H1 (cell line): ENCODE data around the gene CREB3L1. TPM values are rescaled to one million over a fixed set of nuclear protein-coding genes. Genes with fewer than 3 reads are reported as not detected.

Experiments
- CTCF ChIA-PET: fragments of 300-600 bp; sonication (Branson Sonifier 250); formaldehyde crosslinking; loops from one replicate; lab custom pipeline; 2021; ENCODE audit not compliant: partially characterized antibody; lab: Charles Lee
- POLR2A ChIA-PET: fragments of 300-600 bp; sonication (Branson Sonifier 250); formaldehyde crosslinking; loops from one replicate; lab custom pipeline; 2021; ENCODE audit warnings: inconsistent platforms; ENCODE audit not compliant: partially characterized antibody; lab: Charles Lee
- DNase-seq, 2 experiments: peaks; one replicate each; pipeline versions ENCODE4 v3.0.0 to v3.0.0-alpha.2; 2010 to 2022; ENCODE audit warnings: low spot score in 2 of 2, low read depth in 1 of 2, mixed read lengths in 1 of 2
- FAIRE-seq: peaks from 2 replicates; lab custom pipeline; 2011; peaks lifted over from hg19 to GRCh38; lab: Jason Lieb, UNC
- H2AFZ ChIP-seq: 2 replicates; pipeline ENCODE4 v1.8.1; 2012; ENCODE audit warnings: low read length, inconsistent platforms
- H2AK5ac ChIP-seq: 2 replicates; pipeline ENCODE4 v1.6.1; 2013; ENCODE audit warnings: low read depth, low read length
- H2BK120ac ChIP-seq: replicated peaks from 2 replicates; pipeline ENCODE3; 2013; ENCODE audit warnings: low read depth, low read length, inconsistent platforms
- H2BK12ac ChIP-seq: 2 replicates; pipeline ENCODE4 v1.6.1; 2013; ENCODE audit warnings: low read depth, low read length
- H2BK15ac ChIP-seq: 2 replicates; pipeline ENCODE4 v1.6.1; 2013; ENCODE audit warnings: low read length
- H2BK20ac ChIP-seq: 2 replicates; pipeline ENCODE4 v1.6.1; 2013; ENCODE audit warnings: low read length
- H2BK5ac ChIP-seq: 2 replicates; pipeline ENCODE4 v1.6.1; 2013; ENCODE audit warnings: low read depth, low read length
- H3K14ac ChIP-seq: 2 replicates; pipeline ENCODE4 v1.6.1; 2013; ENCODE audit warnings: inconsistent platforms; ENCODE audit not compliant: insufficient read length
- H3K18ac ChIP-seq: 2 replicates; pipeline ENCODE4 v1.6.1; 2013; ENCODE audit warnings: low read length; ENCODE audit errors: extremely low read depth
- H3K23ac ChIP-seq: 2 replicates; pipeline ENCODE4 v1.6.1; 2013; ENCODE audit warnings: inconsistent platforms; ENCODE audit not compliant: insufficient read length
- H3K23me2 ChIP-seq: 2 replicates; pipeline ENCODE4 v1.6.1; 2013; ENCODE audit warnings: low read depth, low read length
- H3K27ac ChIP-seq: 2 replicates; pipeline ENCODE4 v1.6.1; 2011; ENCODE audit warnings: low read depth, low read length, inconsistent platforms
- H3K27me3 ChIP-seq, 4 experiments: replicated peaks in 1 of 4; 1 replicate in 1 of 4; 2 replicates in 3 of 4; pipeline versions ENCODE4 v1.6.1 to v1.8.1; 2011 to 2013; ENCODE audit warnings: low read length in 3 of 4, mild to moderate bottlenecking in 3 of 4, inconsistent platforms in 2 of 4, mixed read lengths in 2 of 4, moderate library complexity in 1 of 4; ENCODE audit not compliant: control insufficient read depth in 3 of 4, insufficient read depth in 3 of 4; ENCODE audit errors: extremely low read depth in 1 of 4
- H3K36me3 ChIP-seq, 4 experiments: 2 replicates each; pipeline versions ENCODE4 v1.6.1 to v1.8.1; 2011 to 2013; ENCODE audit warnings: mild to moderate bottlenecking in 4 of 4, low read length in 3 of 4, moderate library complexity in 2 of 4, control low read depth in 1 of 4, inconsistent platforms in 1 of 4; ENCODE audit not compliant: insufficient read depth in 4 of 4, control insufficient read depth in 2 of 4
- H3K4ac ChIP-seq: replicated peaks from 2 replicates; pipeline ENCODE3; 2013; ENCODE audit warnings: low read length, low read depth, mixed read lengths, inconsistent platforms; ENCODE audit not compliant: insufficient read length
- H3K4me1 ChIP-seq, 4 experiments: replicated peaks in 1 of 4; 1 replicate in 1 of 4; 2 replicates in 3 of 4; pipeline versions ENCODE4 v1.6.1 to v1.8.1; 2011 to 2013; ENCODE audit warnings: low read length in 3 of 4, inconsistent platforms in 2 of 4, mixed read lengths in 1 of 4; ENCODE audit not compliant: insufficient read depth in 4 of 4, control insufficient read depth in 3 of 4
- H3K4me2 ChIP-seq, 2 experiments: 2 replicates each; pipeline versions ENCODE4 v1.6.1 to v1.8.1; 2011 to 2013; ENCODE audit warnings: low read depth in 2 of 2, low read length in 2 of 2, control low read depth in 1 of 2, inconsistent platforms in 1 of 2, mild to moderate bottlenecking in 1 of 2; ENCODE audit not compliant: insufficient read depth in 1 of 2
- H3K4me3 ChIP-seq, 4 experiments: fragments of 200-600, 300-600 bp in 1 of 4; sonication (generic), shearing (Covaris generic), sonication (Bioruptor Twin) in 1 of 4; 2 replicates each; pipeline versions ENCODE4 v1.5.1 to v1.8.1; 2011 to 2016; ENCODE audit warnings: low read length in 4 of 4, low read depth in 3 of 4, control low read depth in 2 of 4, inconsistent platforms in 2 of 4, mild to moderate bottlenecking in 2 of 4, mixed read lengths in 1 of 4, moderate library complexity in 1 of 4; ENCODE audit not compliant: insufficient read depth in 2 of 4; ENCODE audit errors: extremely low read depth in 1 of 4
- H3K56ac ChIP-seq: replicated peaks from 2 replicates; pipeline ENCODE3; 2013; ENCODE audit warnings: low read depth, mild to moderate bottlenecking, mixed read lengths, low read length, inconsistent platforms; ENCODE audit not compliant: insufficient read length
- H3K79me1 ChIP-seq: 2 replicates; pipeline ENCODE4 v1.6.1; 2013; ENCODE audit warnings: low read depth, low read length, control low read depth
- H3K79me2 ChIP-seq, 2 experiments: 2 replicates each; pipeline versions ENCODE4 v1.6.1 to v1.8.1; 2012 to 2013; ENCODE audit warnings: low read length in 2 of 2, mild to moderate bottlenecking in 2 of 2, inconsistent platforms in 1 of 2; ENCODE audit not compliant: insufficient read depth in 2 of 2, control insufficient read depth in 1 of 2
- H3K9ac ChIP-seq, 4 experiments: replicated peaks in 1 of 4; 1 replicate in 1 of 4; 2 replicates in 3 of 4; pipeline versions ENCODE4 v1.6.1 to v1.8.1; 2011 to 2013; ENCODE audit warnings: low read depth in 3 of 4, low read length in 3 of 4, control low read depth in 2 of 4, mild to moderate bottlenecking in 2 of 4, moderate library complexity in 2 of 4, inconsistent platforms in 1 of 4; ENCODE audit errors: extremely low read depth in 1 of 4
- H3K9me3 ChIP-seq, 2 experiments: 2 replicates each; pipeline versions ENCODE4 v1.6.1 to v1.8.1; 2012 to 2013; ENCODE audit warnings: mild to moderate bottlenecking in 2 of 2, moderate library complexity in 2 of 2, control low read depth in 1 of 2, inconsistent platforms in 1 of 2, low read depth in 1 of 2, low read length in 1 of 2, mixed read lengths in 1 of 2; ENCODE audit not compliant: insufficient read depth in 2 of 2
- H4K20me1 ChIP-seq, 2 experiments: replicated peaks in 1 of 2; 2 replicates each; pipeline versions ENCODE3 to v1.8.1; 2011 to 2013; ENCODE audit warnings: inconsistent platforms in 2 of 2, low read length in 2 of 2, mild to moderate bottlenecking in 1 of 2; ENCODE audit not compliant: insufficient read depth in 2 of 2, control insufficient read depth in 1 of 2
- H4K5ac ChIP-seq: 2 replicates; pipeline ENCODE4 v1.6.1; 2013; ENCODE audit warnings: low read length, low read depth, mixed read lengths, inconsistent platforms; ENCODE audit not compliant: insufficient read length
- H4K8ac ChIP-seq: 2 replicates; pipeline ENCODE4 v1.8.0; 2013; ENCODE audit warnings: mild to moderate bottlenecking, moderate library complexity, low read length, inconsistent platforms; ENCODE audit not compliant: insufficient read depth; ENCODE audit errors: extremely low read depth
- H4K91ac ChIP-seq: replicated peaks from 2 replicates; pipeline ENCODE3; 2013; ENCODE audit warnings: low read length, mixed read lengths, inconsistent platforms; ENCODE audit not compliant: insufficient read length
- BACH1 ChIP-seq: IDR thresholded peaks from 2 replicates; pipeline ENCODE4 v1.6.1; 2012; ENCODE audit warnings: low read length, improper control_type of control experiment
- E2F6 ChIP-seq: IDR thresholded peaks from 2 replicates; pipeline ENCODE4 v1.6.1; 2012; ENCODE audit warnings: inconsistent platforms
- GTF2F1 ChIP-seq: IDR thresholded peaks from 2 replicates; pipeline ENCODE4 v1.6.1; 2012; ENCODE audit warnings: low read depth, low read length, improper control_type of control experiment, borderline replicate concordance
- PHF8 ChIP-seq: fragments of 200-600 bp; sonication (generic); conservative IDR thresholded peaks from 2 replicates; pipeline ENCODE4 v1.7.1; 2012; ENCODE audit warnings: low read depth, mild to moderate bottlenecking, inconsistent platforms, low read length, moderate library complexity
- POLR2AphosphoS5 ChIP-seq: IDR thresholded peaks from 2 replicates; pipeline ENCODE4 v1.6.1; 2011; ENCODE audit warnings: low read depth, low read length
- SIRT6 ChIP-seq: IDR thresholded peaks from one replicate; pipeline ENCODE4 v1.7.1; 2012; ENCODE audit warnings: low read length, inconsistent platforms
- SRF ChIP-seq: IDR thresholded peaks from 2 replicates; pipeline ENCODE4 v1.6.1; 2011; ENCODE audit warnings: mild to moderate bottlenecking, low read depth, low read length, moderate library complexity
- SUZ12 ChIP-seq: fragments of 200-600 bp; sonication (generic); IDR thresholded peaks from 2 replicates; pipeline ENCODE4 v1.6.1; 2012; ENCODE audit warnings: mild to moderate bottlenecking, inconsistent platforms, low read length, moderate library complexity, mixed read lengths
- YY1 ChIP-seq: IDR thresholded peaks from 2 replicates; pipeline ENCODE4 v1.6.1; 2011; ENCODE audit warnings: low read depth, mild to moderate bottlenecking, low read length
- WGBS, 2 experiments: shearing (Covaris generic) in 1 of 2; methylation state at CpG; one replicate each; pipeline versions ENCODE4 v1.1.6 to v1.1.7; 2013 to 2015; ENCODE audit warnings: low lambda C conversion rate in 2 of 2, mixed read lengths in 2 of 2, inconsistent platforms in 1 of 2, low coverage in 1 of 2, missing lambda C conversion rate in 1 of 2; ENCODE audit not compliant: insufficient replicate concordance in 2 of 2, insufficient coverage in 1 of 2, insufficient read length in 1 of 2; ENCODE audit errors: extremely low coverage in 1 of 2, missing lambda C conversion rate in 1 of 2; 5-methylcytosine and 5-hydroxymethylcytosine counted together
- polyA plus RNA-seq, 7 experiments: library from polyadenylated mRNA; depleted of rRNA in 3 of 7; stranded (reverse) in 5 of 7; unstranded in 2 of 7; fragments of >200 nt in 5 of 7; fragments of 200-250 nt in 2 of 7; gene quantifications; 1 replicate in 5 of 7; 2 replicates in 1 of 7; 4 replicates in 1 of 7; pipeline versions ENCODE4 v1.2.1 to v1.2.3, GENCODE V29; 2011 to 2013; ENCODE audit warnings: missing spikeins in 2 of 7, mixed read lengths in 2 of 7
- total RNA-seq: library from RNA; stranded (reverse); fragmentation: NEBNext Ultra II Directional; extraction: Animal tissue kit (Norgen Biotek cat#: 25700); gene quantifications from 2 replicates; pipeline ENCODE4 v1.2.1, GENCODE V29; 2021

The CREB3L1 gene
- total and polyA plus RNA-seq, 2 of the 8 experiments (the other 6 are each of a cell fraction or from before 2014, with no cell fraction given) = 4.1 to 12.7 TPM

GRCh38 chr11:46300270-46300669 is 22.8 kb downstream of the CREB3L1 start:
- Histone ChIP-seq H4K8ac (no peak overlapping the region), H3K4me3 (no peak overlapping the region), H3K23ac (no peak overlapping the region), H2AK5ac (no peak overlapping the region), H2BK5ac (no peak overlapping the region), H3K79me1 (0 out of 2 replicates have a peak, but pooled peaks cover 2% of the 10 kb centered on the region), H3K18ac (no peak overlapping the region), H3K4me1 (peaks cover 9 to 18% (median 14%) of the 10 kb centered on the region in 4 experiments), H2BK20ac (no peak overlapping the region), H2BK120ac (no peak overlapping the region), H2BK15ac (no peak overlapping the region), H3K14ac (no peak overlapping the region), H4K20me1 (no peaks in the 10 kb centered on the region), H3K9ac (no peak overlapping the region), H3K4me2 (no peak overlapping the region), H3K4ac (no peak overlapping the region), H2AFZ (no peak overlapping the region), H3K9me3 (no peaks in the 10 kb centered on the region), H4K5ac (no peak overlapping the region), H3K27ac (no peak overlapping the region), H3K23me2 (peaks cover 12% of the 10 kb centered on the region; the same call in 1 of the 2 replicates), H2BK12ac (no peak overlapping the region), H3K56ac (no peak overlapping the region), H3K36me3 (no peaks in the 10 kb centered on the region), H3K79me2 (0 out of 4 replicates have a peak, but pooled peaks cover 0 to 3% of the 10 kb centered on the region in 2 experiments), H4K91ac (no peak overlapping the region), H3K27me3 (no peaks in the 10 kb centered on the region)
- ChIA-PET CTCF (interaction anchor here (0.6 to 38.0 kb wide), 18 partner anchors 10 to 285 kb away, joined by 3 to 858 read pairs (median 7); partner anchors contain the start of gene CREB3L1), POLR2A (interaction anchor here (1.0 to 7.1 kb wide), 3 partner anchors 8 to 58 kb away, joined by 3 to 127 read pairs (median 4); partner anchors contain the start of gene CREB3L1)
- DNase-seq (no peak), FAIRE-seq (no peak)
- 93% methylated on average over 7 of the region's 7 CpGs; no CpG with 5 or more reads in 1 of the 2 experiments for WGBS, 2 experiments
- TF ChIP-seq SIRT6 (no peak), PHF8 (no peak), E2F6 (no peak), POLR2AphosphoS5 (no peak), SRF (no peak), YY1 (no peak), SUZ12 (no peak), GTF2F1 (no peak), BACH1 (no peak)
